Vagina (tissue), 2 donors: ENCODE data around the gene SLC17A9.

ENCODE experiments used
- CTCF ChIP-seq, 3 experiments: fragments of 450-650 bp in 2 of 3; fragments of 200-600 bp in 1 of 3; sonication (generic) in 1 of 3; IDR thresholded peaks; one replicate each; pipeline ENCODE4 v1.5.1; 2017 to 2019; ENCODE audit warnings: antibody characterized with exemption in 3 of 3, mild to moderate bottlenecking in 2 of 3, moderate library complexity in 2 of 3
- POLR2AphosphoS5 ChIP-seq, 2 donors: sonication (generic); formaldehyde crosslinking; IDR thresholded peaks; one replicate each; pipeline ENCODE4 v1.9.0; 2017; ENCODE audit warnings: antibody characterized with exemption in 2 of 2, mild to moderate bottlenecking in 2 of 2, low read depth in 1 of 2; ENCODE audit not compliant: insufficient read depth in 1 of 2

DNA sequence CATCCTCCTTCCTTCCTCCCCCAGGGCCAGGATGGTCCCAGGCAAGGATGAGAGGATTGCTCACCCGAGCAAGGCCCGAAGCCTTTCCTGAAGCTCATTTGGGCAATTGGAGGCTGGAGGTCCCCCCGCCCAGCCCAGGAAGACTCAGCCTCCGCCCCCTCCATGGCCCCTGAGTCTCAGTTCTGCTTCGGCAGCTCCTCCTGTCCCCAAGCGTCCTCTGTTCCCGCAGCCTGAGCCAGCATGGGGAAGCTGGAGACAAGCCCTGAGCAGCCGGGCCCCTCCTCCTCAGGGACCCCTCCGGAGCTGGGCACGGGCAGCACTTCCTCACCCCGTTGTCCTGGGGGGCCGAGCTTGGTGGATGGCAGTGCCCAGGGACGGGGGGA lies 26.0 kb downstream of the SLC17A9 start:
- TF ChIP-seq CTCF (IDR thresholded peaks at IDR 0.05) = no peak
- TF ChIP-seq POLR2AphosphoS5 (IDR thresholded peaks at IDR 0.05; ENCODE audit: insufficient read depth in 1 of 2, low read depth in 1 of 2) = no peak
